Ascending aorta (tissue), 2 donors: ENCODE results near the gene CARD10. TPM values are rescaled to one million over a fixed set of nuclear protein-coding genes. Genes with fewer than 3 reads are reported as not detected.

ENCODE experiments used
- DNase-seq, 2 donors: peaks; one replicate each; pipeline ENCODE4 v3.0.0-alpha.2; 2019; ENCODE audit warnings: low spot score in 2 of 2
- H3K27ac ChIP-seq, 2 donors: fragments of 200-600 bp; sonication (generic); one replicate each; pipeline ENCODE4 v1.5.1; 2016 to 2017; ENCODE audit warnings: mild to moderate bottlenecking in 1 of 2
- H3K27me3 ChIP-seq: fragments of 200-600 bp; sonication (generic); one replicate; pipeline ENCODE4 v1.5.1; 2017
- H3K36me3 ChIP-seq, 2 donors: fragments of 200-600 bp; sonication (generic); one replicate each; pipeline ENCODE4 v1.5.1; 2016
- H3K4me1 ChIP-seq, 2 donors: fragments of 200-600 bp; sonication (generic); one replicate each; pipeline ENCODE4 v1.5.1; 2016 to 2017; ENCODE audit warnings: mild to moderate bottlenecking in 1 of 2
- H3K4me3 ChIP-seq, 2 donors: fragments of 200-600 bp; sonication (generic); one replicate each; pipeline ENCODE4 v1.5.1; 2016 to 2017; ENCODE audit warnings: mild to moderate bottlenecking in 1 of 2
- H3K9me3 ChIP-seq, 2 donors: fragments of 200-600 bp; sonication (generic); one replicate each; pipeline ENCODE4 v1.5.1; 2016
- CTCF ChIP-seq, 3 experiments: fragments of 200-600 bp in 2 of 3; fragments of 450-650 bp in 1 of 3; sonication (generic) in 2 of 3; IDR thresholded peaks; one replicate each; pipeline ENCODE4 v1.5.1; 2016 to 2019; ENCODE audit warnings: antibody characterized with exemption in 3 of 3, mild to moderate bottlenecking in 1 of 3, moderate library complexity in 1 of 3
- intact Hi-C: fragments of 100-400 bp; cut with DNase I; formaldehyde crosslinking; loops from one replicate; pipeline ENCODE4 v1.15.1; 2023
- total RNA-seq: library from RNA; depleted of rRNA; stranded (reverse); fragments of >200 nt; gene quantifications from one replicate; pipeline ENCODE4 v1.1.0, GENCODE V29; 2016

Gene CARD10
- total RNA-seq, 1 donor from 2014 or later: 21.0 TPM

DNA sequence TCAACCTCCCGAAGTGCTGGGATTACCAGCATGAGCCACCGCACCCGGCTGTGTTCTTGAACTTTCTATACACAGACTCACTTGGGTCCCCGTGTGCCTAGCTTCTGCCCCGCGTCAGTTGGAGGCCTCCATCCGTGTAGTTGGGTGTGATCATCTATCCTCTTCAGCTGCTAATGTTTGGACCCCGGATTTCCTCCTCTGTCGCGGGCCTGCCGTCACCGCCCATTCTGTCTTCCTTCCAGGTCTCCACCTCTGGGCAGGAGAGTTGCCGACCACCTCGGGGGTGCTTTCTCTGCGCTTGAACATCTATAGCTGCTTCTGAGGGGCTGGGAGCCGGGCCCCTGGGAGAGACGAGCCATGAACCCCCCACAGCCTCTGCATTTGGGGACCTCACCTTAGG lies 46.6 kb upstream of the CARD10 start:
- Histone ChIP-seq H3K27me3 (no peaks in the 10 kb centered on the region), H3K27ac (peak overlapping the region; percentile 98 to 99), H3K4me1 (peaks cover 41 to 63% of the 10 kb centered on the region in 2 donors), H3K36me3 (peaks cover 27 to 30% of the 10 kb centered on the region in 2 donors), H3K9me3 (no peaks in the 10 kb centered on the region), H3K4me3 (peak overlapping the region in 1 of 2 donors; percentile 30)
- DNase-seq: no peak
- intact Hi-C loops: no loop called here
- no peak for TF ChIP-seq CTCF (IDR thresholded peaks at IDR 0.05)

GRCh38 chr22:37564111-37564711 lies 45.0 kb upstream of the CARD10 start:
- Histone ChIP-seq H3K27ac (peak overlapping the region; percentile 98 to 99), H3K36me3 (peaks cover 27 to 30% of the 10 kb centered on the region in 2 donors), H3K27me3 (no peaks in the 10 kb centered on the region), H3K4me1 (peaks cover 46 to 64% of the 10 kb centered on the region in 2 donors), H3K9me3 (no peaks in the 10 kb centered on the region), H3K4me3 (peak overlapping the region; percentile 12 to 28)
- intact Hi-C loops: loop anchor here (5.0 kb wide), 2 partner anchors 113 to 1968 kb away; partner anchors contain the start of genes LGALS1 and RPS19BP1
- no peak for DNase-seq
- TF ChIP-seq CTCF (IDR thresholded peaks at IDR 0.05): no peak

DNA sequence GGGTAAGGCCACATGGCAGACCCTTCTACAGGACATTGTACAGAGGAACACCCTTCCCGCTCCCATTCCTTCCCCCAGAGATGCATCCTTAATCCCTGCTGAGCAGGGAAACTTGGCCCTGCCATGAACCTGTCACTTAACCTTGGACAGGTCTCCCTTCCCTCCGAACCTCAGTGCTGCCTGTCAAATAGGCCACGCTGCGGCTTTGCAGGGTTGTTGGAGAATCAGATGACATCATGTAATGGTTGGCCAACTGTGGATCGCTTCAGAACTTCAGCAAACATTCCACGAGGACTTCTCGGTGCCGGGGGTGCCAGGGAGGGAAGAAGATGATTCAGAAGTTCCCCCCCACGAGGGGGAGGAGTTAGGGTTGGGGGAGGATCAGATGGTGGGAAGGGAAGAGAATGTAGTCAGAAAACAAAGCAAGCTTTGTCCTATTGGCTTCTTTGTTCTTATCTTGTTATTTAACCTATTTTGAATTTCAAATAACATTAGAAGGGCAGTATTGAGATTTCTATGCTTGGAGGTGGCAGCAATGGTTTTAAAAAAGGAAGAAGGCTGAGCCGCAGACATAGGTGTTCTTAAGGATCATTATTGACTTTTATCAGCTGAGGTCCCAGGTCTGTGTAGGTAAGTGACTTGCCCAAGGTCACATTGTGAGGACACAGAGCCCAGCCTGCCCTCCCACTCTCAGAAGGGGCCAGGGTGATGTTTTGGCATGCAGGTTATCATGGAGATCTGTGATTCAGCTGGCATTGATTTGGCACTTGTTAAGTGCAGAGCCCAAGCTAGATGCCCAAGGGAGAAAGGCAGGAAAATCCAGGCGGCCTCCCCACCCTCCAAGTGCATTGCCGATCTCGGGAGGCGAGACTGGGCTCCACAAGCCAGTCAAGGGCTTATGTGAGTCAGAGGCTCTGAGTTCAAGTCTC lies 44.2 kb upstream of the CARD10 start:
- H3K27me3 ChIP-seq: no peaks in the 10 kb centered on the region
- H3K9me3 ChIP-seq: no peaks in the 10 kb centered on the region
- TF ChIP-seq CTCF (IDR thresholded peaks at IDR 0.05): no peak
- peak overlapping the region; percentile 98 to 99 for H3K27ac ChIP-seq
- H3K36me3 ChIP-seq: peaks cover 22 to 24% of the 10 kb centered on the region in 2 donors
- peaks cover 46 to 64% of the 10 kb centered on the region in 2 donors for H3K4me1 ChIP-seq
- intact Hi-C loops: loop anchor here (5.0 kb wide), 2 partner anchors 114 to 1969 kb away; partner anchors contain the start of genes LGALS1 and RPS19BP1
- peak in 1 of 2 donors; percentile 96 for DNase-seq
- peak overlapping the region; percentile 33 to 84 for H3K4me3 ChIP-seq

DNA sequence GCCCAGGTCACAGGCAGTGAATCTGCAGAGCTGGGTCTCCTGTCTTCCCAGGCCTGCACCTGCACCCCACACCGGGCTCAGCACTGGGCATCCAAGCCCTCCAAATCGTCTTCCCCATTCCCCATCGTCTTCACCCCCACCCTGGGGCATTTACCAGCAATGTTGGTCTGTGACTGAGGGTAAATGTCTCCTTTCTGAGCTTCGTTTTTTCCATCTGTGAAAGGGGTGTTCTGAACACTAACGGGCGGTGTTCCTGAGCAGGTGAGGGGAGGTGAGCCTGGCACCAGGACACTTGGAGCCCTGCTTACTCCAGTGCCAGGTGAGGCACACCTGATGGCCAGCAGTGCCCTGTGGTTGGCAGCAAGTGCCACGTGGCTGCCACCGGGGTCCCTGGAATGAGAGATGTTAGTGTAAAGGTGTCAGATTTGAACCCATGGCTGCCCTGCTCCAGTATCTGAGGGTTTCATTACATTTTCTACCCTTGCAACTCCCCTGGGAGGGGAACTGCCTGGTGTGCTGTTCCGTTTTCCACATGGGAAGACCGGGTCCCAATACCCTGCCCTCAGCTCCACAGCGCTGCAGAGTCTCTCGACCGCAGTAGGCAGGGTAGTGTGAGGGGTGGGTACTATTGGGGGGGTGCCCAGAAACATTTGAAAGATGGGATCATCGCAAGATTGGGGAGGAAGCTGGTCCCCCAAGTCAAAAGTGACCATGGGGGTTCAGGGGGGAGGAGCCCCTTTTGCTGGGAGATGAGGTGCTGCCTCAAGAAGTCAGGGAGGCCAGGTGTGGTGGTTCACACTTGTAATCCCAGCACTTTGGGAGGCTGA lies 43.0 kb upstream of the CARD10 start:
- Histone ChIP-seq H3K27me3 (no peaks in the 10 kb centered on the region), H3K4me1 (peaks cover 46 to 57% of the 10 kb centered on the region in 2 donors), H3K27ac (peak overlapping the region; percentile 98 to 99), H3K9me3 (no peaks in the 10 kb centered on the region), H3K4me3 (peak overlapping the region; percentile 84 to 95), H3K36me3 (peaks cover 12 to 15% of the 10 kb centered on the region in 2 donors)
- TF ChIP-seq CTCF (IDR thresholded peaks at IDR 0.05): no peak
- no peak for DNase-seq
- intact Hi-C loops: loop anchor here (5.0 kb wide), 2 partner anchors 115 to 1970 kb away; partner anchors contain the start of genes LGALS1 and RPS19BP1
